GM19351 (cell line): ENCODE results near the gene UBE2C.
"Not testable (repeated sequence)": the region's sequence is repeated elsewhere in the genome, so short reads cannot be mapped to it uniquely, and the experiment has no call there.

Experiments used
- ATAC-seq: cut with Tn5 transposase; IDR thresholded peaks from one replicate; pipeline ENCODE4 v1.9.1; 2021; ENCODE audit warnings: mild to moderate bottlenecking, moderate library complexity; ENCODE audit not compliant: unreplicated experiment

Gene UBE2C

DNA sequence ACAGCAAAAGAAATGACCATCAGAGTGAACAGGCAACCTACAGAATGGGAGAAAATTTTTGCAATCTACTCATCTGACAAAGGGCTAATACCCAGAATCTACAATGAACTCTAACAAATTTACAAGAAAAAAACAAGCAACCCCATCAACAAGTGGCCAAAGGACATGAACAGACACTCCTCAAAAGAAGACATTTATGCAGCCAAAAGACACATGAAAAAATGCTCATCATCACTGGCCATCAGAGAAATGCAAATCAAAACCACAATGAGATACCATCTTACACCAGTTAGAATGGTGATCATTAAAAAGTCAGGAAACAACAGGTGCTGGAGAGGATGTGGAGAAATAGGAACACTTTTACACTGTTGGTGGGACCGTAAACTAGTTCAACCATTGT is 14.9 kb upstream of the UBE2C start:
- ATAC-seq = not testable (repeated sequence)

DNA sequence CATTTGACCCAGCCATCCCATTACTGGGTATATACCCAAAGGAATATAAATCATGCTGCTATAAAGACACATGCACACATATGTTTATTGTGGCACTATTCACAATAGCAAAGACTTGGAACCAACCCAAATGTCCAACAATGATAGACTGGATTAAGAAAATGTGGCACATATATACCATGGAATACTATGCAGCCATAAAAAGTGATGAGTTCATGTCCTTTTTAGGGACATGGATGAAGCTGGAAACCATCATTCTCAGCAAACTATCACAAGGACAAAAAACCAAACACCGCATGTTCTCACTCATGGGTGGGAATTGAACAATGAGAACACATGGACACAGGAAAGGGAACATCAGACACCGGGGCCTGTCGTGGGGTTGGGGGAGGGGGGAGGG is 14.5 kb upstream of the UBE2C start:
- not testable (repeated sequence) for ATAC-seq

DNA sequence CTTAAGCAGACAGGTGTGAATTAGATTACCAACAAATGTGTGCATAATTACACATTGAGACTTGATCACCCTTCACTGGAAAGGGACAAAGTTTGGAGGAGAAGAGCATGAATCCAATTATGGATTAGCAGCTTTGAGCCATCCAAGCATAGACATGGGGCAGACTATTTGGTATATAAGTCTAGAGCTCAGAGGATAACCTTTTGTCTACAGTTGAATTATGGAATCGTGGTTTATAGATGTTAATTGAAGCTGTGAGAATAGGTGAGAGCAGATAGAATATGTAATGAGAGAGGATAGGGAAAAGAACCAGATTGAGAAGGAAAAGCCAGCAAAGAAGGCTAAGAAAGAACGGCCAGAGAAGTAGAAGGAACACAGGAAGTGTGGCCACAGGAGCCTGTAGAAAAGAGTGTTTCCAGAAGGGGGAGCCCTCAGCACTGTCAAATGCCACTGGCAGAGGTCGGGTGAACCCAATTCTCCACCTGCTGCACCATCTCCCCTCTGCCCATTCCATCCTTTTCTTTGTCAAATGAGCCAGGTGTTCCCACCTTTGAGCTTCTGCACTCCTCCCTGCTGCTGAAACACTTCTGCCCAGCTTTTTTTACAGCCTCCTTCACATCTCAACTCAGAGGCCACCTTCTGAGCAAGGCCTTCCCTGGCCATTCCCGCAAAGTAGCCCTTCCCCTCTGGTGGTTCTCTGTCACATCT is 13.4 kb upstream of the UBE2C start:
- no peak for ATAC-seq

DNA sequence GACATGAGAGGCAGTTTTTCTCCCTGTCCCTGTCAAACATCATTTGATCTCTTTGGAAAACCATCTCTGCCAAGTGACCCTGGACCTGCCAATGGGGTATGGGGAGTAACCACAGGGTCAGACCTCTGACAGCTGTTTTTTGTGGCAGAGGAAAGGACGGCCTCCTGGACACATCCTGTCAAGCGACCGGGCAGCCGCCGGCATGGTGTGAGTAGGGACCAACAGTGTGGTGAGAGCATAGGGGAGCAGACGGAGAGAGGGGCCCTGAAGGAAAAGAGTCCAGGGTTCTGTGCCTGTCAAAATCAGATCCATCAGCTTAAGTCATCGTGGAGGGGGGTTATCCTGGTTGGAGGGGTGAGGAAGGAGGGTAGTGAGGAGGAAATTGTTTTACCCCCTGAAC is 10.6 kb upstream of the UBE2C start:
- ATAC-seq = no peak

DNA sequence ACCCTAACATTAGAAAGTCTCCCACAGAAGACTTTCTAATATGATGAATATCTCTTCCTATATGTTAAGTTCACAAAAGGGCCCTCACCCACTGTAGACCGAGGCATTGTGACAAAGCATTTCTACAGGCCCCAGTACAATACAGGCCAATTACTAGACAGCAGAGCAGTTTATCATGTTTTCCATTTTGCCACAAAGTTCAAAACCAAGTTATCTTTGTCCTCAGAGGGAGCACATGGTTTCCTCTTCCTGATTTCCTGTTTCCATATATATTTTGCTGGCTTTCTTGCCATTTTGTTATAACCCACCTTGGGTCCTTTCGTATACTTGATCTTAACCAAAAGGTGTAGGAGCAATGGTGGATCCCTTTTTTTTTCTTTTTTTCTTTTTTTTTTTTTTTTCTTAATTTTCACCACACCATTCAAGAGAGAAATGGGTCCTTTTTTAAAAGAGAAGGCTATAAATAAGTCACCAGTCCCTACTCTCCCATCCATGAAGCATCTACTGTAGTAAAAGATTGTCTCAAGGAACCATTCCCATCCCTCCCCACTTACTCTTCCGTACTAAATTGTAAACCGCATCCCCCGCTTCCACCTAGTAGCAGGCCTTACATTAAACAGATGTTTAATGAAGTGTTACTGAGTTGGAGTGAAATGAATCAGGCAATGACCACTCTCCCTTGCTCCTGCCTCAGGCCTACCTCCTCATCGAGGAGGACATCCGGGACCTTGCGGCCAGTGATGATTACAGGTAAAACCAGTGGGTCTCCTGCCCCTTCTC is 2.1 kb upstream of the UBE2C start:
- no peak for ATAC-seq

DNA sequence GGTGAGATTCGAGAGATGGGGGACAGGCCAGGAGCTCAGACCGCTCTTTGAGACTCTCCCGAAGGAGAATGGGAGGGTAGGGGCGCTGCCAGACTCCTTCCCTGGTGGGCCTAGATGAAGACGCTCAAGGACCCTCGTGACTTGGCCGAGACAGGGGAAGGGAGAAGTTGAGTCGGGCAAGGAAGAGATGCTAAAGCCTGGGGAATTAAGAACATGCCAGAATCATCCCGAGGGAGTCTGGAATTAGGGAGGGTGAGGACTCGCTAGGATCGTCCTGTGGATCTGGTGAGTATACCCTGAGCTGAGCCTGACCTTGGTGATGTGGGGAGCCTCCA is 529 bp downstream of the UBE2C start:
- ATAC-seq = no peak

DNA sequence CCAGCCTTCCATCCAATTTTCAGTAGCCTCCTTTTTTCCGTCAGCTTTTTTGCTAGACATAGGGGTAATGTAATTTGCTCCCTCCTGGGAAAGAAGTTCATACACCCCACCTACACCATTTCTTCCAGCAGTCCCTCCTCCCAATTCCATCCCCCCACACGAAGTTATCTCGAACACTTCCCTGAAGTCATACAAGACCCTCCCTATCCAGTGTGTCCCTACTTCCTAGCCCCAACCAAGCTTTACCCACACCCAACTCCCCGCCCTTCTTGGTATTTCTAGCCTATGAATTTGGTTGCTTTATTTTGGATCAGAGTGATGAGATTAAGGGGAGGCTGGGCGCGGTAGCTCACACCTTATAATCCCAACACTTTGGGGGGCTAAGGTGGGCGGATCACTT is 1.0 kb downstream of the UBE2C start:
- ATAC-seq = no peak

DNA sequence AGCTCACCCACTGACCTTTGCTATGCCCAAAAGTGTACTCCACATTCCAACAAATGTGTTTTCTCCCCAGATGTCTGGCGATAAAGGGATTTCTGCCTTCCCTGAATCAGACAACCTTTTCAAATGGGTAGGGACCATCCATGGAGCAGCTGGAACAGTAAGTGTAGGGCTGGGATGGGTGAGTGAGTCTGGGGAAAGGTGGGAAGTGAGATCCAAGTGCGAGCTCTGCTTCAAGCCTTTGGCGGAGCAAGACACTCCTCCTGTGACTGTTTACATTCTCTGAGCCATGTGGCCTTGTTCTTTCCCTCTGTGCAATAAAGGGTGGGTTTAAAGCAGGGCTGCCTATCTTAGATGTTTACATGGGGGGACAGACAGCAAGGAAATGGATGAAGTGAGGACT is 1.9 kb downstream of the UBE2C start:
- no peak for ATAC-seq

DNA sequence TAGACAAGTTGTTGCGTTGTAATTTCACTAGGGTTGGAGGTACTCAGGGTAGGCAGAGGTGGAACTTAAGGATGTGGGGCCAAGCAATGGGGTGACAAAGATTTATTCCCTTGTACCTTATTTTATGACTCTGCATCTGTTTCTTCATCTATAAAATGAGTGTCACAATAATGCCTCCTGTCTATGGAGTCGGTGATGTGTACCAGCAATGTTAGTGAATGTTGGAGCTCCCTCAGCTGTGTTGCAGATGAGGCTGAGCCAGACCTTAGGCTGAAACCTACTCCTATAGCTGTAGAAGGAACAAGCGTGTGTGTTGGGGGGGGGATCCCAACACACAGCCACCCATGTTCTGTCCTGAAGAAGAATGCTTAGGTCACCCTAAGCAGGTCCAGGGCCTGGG is 4.5 kb downstream of the UBE2C start:
- ATAC-seq = no peak

DNA sequence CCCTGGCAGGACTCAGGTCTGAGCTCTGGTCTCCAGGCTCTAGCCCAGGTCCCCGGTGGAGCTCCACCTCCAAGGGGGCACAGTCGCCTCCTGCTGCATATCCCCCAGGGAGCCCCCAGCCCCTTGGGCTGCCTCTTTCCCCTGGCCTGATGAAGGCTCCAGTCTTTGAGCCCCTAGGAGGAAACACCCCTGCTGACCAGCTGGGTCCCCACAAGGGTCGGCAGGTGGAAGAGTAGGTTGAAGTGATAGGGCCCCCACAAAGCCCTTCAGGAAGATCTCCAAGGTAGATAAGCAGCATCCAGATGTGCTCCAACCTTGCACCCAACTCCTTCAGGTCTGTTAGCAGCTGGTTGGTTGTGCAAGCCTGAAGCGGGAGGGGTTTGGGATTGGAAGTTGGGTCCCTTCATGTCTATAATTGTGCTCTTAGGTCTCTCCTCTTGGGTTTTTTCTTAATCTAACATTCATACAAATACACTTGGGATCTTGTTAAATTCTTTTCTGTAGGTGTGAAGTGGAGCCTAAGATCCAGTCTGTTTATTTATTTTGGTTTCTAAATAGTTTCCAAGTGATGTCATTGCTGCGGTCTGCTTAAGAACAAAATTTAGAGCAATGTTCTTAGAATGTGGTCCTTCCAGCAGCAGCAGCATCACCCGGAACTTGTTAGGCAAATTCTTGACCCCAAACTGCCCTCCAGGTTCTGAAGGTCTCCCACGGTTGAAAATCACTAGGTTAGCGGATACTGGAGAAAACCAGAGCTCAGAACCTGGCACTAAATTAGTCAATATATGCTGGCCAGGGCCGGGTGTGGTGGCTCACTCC is 5.1 kb downstream of the UBE2C start:
- no peak for ATAC-seq

DNA sequence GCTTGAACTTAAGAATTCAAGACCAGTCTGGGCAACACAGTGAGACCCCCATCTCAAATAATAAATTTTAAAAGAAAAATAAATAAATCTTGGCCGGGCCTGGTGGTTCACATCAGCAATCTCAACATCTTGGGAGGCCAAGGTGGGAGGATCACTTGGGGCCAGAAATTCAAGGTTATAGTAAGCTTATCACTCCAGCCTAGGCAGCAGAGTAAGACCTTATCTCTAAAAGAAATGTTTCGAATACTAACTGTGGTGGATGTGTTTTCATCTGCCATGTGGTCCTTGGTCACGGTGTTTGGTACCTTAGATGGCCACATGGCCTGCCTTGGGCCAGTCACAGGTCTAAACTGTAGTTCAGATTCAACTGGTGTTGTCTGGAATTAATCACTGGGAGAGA is 5.8 kb downstream of the UBE2C start:
- ATAC-seq = no peak

DNA sequence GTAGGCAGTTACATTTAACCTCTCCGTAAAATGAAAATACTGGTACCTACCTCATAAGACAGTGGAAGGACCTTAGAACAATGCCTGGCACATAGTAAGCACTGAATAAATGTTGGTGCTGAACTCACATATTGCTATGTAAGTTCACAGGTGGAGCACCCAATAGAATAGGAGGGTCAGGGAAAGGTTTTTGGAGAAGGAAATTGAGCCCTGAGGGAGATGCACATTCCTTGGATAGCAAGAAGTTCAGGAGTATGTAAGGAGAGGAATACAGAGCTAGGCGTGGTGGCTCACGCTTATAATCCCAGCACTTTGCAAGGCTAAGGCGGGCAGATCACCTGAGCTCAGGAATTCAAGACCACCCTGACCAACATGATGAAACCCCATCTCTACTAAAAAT is 7.0 kb downstream of the UBE2C start:
- no peak for ATAC-seq

DNA sequence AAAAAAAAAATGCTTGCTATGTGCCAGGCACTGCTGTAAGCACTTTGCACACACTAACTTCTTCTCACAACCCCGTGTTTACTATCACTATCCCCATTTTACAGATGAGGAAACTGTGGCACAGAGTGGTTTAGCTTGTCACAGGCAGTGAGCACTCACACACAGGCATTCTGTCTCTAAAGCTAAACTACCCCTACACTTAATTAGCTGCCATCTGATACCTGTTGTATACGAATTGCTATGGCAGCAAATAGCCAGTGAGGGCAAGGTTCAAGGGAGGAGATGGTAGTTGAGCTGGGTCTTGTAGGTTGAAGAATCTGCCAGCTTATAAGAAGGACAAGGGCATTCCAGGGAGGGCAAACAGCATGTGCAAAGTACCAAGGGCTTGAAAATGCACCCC is 9.5 kb downstream of the UBE2C start:
- no peak for ATAC-seq

DNA sequence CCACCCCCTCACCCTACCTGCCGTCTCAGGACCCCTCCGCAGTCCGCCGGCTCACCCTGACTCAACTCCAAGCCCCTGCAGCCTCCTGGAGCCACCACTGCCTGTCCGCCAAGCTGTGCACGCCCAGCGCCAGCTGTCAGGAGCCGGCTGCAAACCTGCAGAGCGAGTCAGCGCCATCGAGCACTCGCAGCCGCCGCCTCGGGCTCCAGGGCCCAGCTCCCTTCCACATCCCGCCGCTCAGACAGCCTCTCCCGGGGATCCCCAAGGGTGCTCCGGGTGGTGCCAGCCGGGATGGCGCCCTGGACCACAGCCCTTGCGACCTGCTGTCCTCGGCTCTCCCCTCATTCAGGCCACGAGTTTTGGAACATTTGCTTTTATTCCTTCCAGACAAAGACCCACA is 10.4 kb downstream of the UBE2C start:
- no peak for ATAC-seq

DNA sequence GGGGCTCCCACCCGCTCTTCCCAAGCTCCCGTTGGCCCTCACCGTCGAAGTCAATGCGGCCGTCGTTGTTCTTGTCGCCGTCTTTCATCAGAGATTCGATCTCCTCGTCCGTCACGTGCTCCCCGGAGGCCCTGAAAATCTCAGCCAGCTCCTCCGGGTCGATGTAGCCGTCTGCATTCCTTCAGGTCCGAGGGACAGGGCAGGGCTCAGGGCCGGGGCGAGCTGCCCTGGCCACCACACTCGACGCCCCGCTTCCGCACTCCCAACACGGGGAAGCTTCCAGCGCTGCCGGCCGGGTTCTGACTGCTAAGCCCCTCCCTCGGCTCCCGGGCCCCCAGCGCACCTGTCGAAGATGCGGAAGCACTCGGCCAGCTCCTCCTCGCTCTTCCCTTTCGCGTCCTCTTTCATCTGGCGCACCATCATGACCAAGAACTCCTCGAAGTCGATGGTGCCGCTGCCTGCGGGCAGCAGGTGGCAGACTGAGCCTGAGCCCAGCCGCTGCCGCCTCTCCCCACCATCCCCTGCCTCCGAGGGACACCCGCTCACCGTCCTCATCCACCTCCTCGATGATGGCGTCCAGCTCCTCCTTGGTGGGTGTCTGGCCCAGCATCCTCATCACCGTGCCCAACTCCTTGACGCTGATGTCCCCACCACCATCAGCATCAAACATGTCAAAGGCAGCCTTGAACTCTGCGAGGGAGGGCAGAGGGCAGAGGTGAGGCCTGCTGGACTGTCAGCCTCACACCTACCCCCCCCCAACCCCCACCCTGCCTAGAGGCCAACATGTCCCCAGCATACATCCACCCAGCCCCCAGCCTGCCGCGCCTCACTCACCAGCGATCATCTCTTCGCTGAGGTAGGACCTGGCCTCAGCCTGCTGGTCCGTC is 11.7 kb downstream of the UBE2C start:
- ATAC-seq = no peak

DNA sequence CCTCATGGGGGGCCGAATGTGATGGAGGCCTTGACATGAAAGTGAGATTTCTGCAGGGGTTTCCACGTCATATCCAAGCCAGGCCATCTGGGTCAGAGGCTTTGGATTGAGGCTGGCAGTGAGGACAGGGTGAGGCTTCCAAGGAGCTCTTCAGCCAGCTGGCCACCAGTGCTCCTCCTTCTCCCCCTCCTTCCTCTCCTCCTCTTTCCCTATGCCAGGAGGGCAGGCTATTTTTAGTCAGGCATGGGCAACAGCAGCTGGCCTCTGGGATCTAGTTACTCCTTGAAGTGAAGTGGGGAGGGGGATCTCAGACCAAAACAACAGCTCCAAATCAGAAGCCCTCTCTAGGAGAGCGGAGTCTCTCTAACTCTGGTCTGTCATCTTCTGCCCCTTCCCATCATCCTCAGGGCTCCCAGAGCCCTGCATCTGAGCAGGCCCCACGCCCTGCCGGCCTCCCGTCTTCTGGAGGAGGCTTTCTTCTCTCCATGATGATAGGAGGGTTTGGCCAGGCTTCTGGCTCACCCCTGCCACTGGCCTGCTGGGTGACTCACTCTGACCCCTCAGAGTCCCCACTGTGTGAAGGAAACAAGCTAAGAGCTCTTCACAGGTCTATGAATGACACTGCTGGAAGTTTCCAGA is 14.1 kb downstream of the UBE2C start:
- ATAC-seq = no peak

DNA sequence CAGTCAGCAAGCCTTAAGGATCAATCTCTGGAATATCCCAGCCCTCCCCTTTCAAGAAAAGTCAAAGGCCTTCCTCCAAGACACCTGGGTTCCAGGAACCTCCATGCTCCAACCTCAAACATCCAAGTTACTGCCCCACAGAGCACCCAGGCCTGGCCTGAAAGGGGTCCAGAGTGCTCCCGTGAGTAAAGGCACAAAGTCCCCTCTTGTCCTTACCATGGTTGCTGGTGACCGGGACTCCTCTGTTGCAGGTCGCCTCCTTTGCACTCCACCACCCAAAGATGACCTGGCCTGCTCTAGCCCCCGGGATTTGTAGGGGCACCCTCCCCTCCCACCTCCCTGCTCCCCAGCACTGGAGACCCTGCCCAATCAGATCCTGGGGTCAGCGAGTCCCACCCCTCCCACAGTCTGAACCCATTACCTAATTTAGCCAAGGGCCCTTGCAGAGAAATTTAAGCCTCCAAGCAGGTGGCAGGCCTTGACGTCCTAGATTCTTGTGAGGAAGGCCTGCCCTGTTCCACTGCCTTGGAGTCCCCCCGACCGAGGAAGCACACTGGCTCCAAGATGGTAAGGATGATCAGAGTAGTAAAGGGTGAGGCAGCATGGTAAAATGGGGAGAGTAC is 14.7 kb downstream of the UBE2C start, which contains the start of gene TNNC2:
TSS of gene TNNC2 (minus strand) at position 283 of the 623 bp plus-strand sequence. CDS start at position 219, 64 bp downstream.
- no peak for ATAC-seq

DNA sequence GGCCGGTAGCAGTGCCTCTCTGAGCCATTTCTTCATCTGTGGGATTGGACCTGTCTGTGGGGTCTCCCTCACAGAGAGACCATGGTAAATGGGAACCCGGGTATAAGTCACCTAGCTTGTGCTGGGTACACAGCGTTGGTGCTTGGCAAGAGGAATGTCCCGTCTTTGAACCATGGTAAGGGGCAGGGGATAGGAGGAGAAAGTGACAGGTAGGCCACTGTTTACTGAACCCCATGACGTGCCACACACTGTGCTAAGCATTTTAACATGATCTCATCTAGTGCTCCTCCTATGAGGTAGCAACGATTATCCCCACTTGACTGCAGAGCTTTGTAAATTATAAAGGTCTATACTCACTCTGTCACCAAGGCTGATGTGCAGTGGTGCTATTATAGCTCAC is 15.3 kb downstream of the UBE2C start:
- ATAC-seq = no peak

DNA sequence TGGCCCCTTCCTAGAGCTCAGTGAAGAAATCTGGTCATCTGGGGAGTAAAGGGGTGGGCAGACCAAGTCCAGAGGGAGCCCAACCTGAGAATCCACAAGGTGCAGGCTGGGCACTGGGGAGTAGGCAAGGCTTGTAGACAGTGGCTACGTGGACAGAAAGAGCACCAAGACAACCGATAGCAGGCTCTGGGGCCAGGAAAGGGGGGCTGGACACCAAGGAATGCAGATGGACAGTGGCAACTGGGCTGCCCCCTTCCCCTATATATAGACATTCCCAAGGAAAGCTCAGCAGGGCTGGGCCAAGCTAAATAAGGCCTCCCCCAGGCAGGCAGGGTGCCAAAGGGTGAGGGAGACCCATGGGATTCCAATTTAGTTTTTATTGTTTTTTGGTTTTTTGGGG is 16.1 kb downstream of the UBE2C start:
- ATAC-seq = no peak

DNA sequence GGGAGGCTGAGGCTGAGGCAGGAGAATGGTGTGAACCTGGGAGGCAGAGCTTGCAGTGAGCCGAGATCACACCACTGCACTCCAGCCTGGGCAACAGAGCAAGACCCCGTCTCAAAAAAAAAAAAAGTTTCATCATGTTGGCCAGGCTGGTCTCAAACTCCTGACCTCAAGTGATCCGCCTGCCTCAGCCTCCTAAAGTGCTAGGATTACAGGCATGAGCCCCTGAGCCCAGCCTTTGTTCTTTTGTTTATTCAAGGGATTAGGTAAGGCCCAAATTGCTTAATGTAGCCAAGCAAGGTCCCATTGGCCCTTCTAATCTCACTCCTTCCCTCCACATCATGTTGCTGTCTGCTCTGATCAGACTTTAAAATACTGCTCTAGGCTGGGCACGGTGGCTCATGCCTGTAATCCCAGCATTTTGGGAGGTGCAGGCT is 17.2 kb downstream of the UBE2C start:
- ATAC-seq = not testable (repeated sequence)
